ENCODE results near the gene SLC39A13.

Gene SLC39A13

GRCh38 chr11:47395223-47396048, 13.0 kb upstream of the SLC39A13 start:
- no peak for TF ChIP-seq CTCF (conservative IDR thresholded peaks at IDR 0.05; ENCODE audit: low read depth, low read length)
- H3K4me3 ChIP-seq (ENCODE audit: low read depth, low read length) = no peak overlapping the region
- no peak for DNase-seq (ENCODE audit: low read depth)

GRCh38 chr11:47396049-47396320, 12.4 kb upstream of the SLC39A13 start:
- no peak overlapping the region for H3K4me3 ChIP-seq (ENCODE audit: low read depth, low read length)
- DNase-seq (ENCODE audit: low read depth) = no peak

GRCh38 chr11:47398011-47398410, 10.4 kb upstream of the SLC39A13 start:
- DNase-seq (ENCODE audit: low read depth) = no peak
- H3K4me3 ChIP-seq (ENCODE audit: low read depth, low read length) = no peak overlapping the region
- TF ChIP-seq CTCF (conservative IDR thresholded peaks at IDR 0.05; ENCODE audit: low read depth, low read length) = no peak

More at GRCh38 chr11:47396049-47396320, 12.4 kb upstream of the SLC39A13 start:
- no peak for TF ChIP-seq CTCF (conservative IDR thresholded peaks at IDR 0.05; ENCODE audit: low read depth, low read length)

GRCh38 chr11:47398551-47398950, 9.8 kb upstream of the SLC39A13 start:
- DNase-seq (ENCODE audit: low read depth) = no peak
- no peak overlapping the region for H3K4me3 ChIP-seq (ENCODE audit: low read depth, low read length)
- TF ChIP-seq CTCF (conservative IDR thresholded peaks at IDR 0.05; ENCODE audit: low read depth, low read length) = no peak

- DNase-seq (ENCODE audit: low read depth) = no peak
These were observed 8.3 kb upstream of the SLC39A13 start for GRCh38 chr11:47399860-47400767.

GRCh38 chr11:47400768-47401279, 7.6 kb upstream of the SLC39A13 start:
- no peak for TF ChIP-seq CTCF (conservative IDR thresholded peaks at IDR 0.05; ENCODE audit: low read depth, low read length)
- no peak overlapping the region for H3K4me3 ChIP-seq (ENCODE audit: low read depth, low read length)
- DNase-seq (ENCODE audit: low read depth) = peak; percentile 34

More at GRCh38 chr11:47399860-47400767, 8.3 kb upstream of the SLC39A13 start:
- H3K4me3 ChIP-seq (ENCODE audit: low read depth, low read length) = peak overlapping the region; percentile 61
- TF ChIP-seq CTCF (conservative IDR thresholded peaks at IDR 0.05; ENCODE audit: low read depth, low read length) = no peak
